H1 (cell line): Measurements from ENCODE around the gene SIGLEC12. TPM values are rescaled to one million over a fixed set of nuclear protein-coding genes. Genes with fewer than 3 reads are reported as not detected.

Experiments used
- CTCF ChIA-PET: fragments of 300-600 bp; sonication (Branson Sonifier 250); formaldehyde crosslinking; loops from one replicate; lab custom pipeline; 2021; ENCODE audit not compliant: partially characterized antibody; lab: Charles Lee
- POLR2A ChIA-PET: fragments of 300-600 bp; sonication (Branson Sonifier 250); formaldehyde crosslinking; loops from one replicate; lab custom pipeline; 2021; ENCODE audit warnings: inconsistent platforms; ENCODE audit not compliant: partially characterized antibody; lab: Charles Lee
- DNase-seq, 2 experiments: peaks; one replicate each; pipeline versions ENCODE4 v3.0.0 to v3.0.0-alpha.2; 2010 to 2022; ENCODE audit warnings: low spot score in 2 of 2, low read depth in 1 of 2, mixed read lengths in 1 of 2
- FAIRE-seq: peaks from 2 replicates; lab custom pipeline; 2011; peaks lifted over from hg19 to GRCh38; lab: Jason Lieb, UNC
- H2AFZ ChIP-seq: 2 replicates; pipeline ENCODE4 v1.8.1; 2012; ENCODE audit warnings: low read length, inconsistent platforms
- H2AK5ac ChIP-seq: 2 replicates; pipeline ENCODE4 v1.6.1; 2013; ENCODE audit warnings: low read depth, low read length
- H2BK120ac ChIP-seq: replicated peaks from 2 replicates; pipeline ENCODE3; 2013; ENCODE audit warnings: low read depth, low read length, inconsistent platforms
- H2BK12ac ChIP-seq: 2 replicates; pipeline ENCODE4 v1.6.1; 2013; ENCODE audit warnings: low read depth, low read length
- H2BK15ac ChIP-seq: 2 replicates; pipeline ENCODE4 v1.6.1; 2013; ENCODE audit warnings: low read length
- H2BK20ac ChIP-seq: 2 replicates; pipeline ENCODE4 v1.6.1; 2013; ENCODE audit warnings: low read length
- H2BK5ac ChIP-seq: 2 replicates; pipeline ENCODE4 v1.6.1; 2013; ENCODE audit warnings: low read depth, low read length
- H3K14ac ChIP-seq: 2 replicates; pipeline ENCODE4 v1.6.1; 2013; ENCODE audit warnings: inconsistent platforms; ENCODE audit not compliant: insufficient read length
- H3K18ac ChIP-seq: 2 replicates; pipeline ENCODE4 v1.6.1; 2013; ENCODE audit warnings: low read length; ENCODE audit errors: extremely low read depth
- H3K23ac ChIP-seq: 2 replicates; pipeline ENCODE4 v1.6.1; 2013; ENCODE audit warnings: inconsistent platforms; ENCODE audit not compliant: insufficient read length
- H3K23me2 ChIP-seq: 2 replicates; pipeline ENCODE4 v1.6.1; 2013; ENCODE audit warnings: low read depth, low read length
- H3K27ac ChIP-seq: 2 replicates; pipeline ENCODE4 v1.6.1; 2011; ENCODE audit warnings: low read depth, low read length, inconsistent platforms
- H3K27me3 ChIP-seq, 4 experiments: replicated peaks in 1 of 4; 1 replicate in 1 of 4; 2 replicates in 3 of 4; pipeline versions ENCODE4 v1.6.1 to v1.8.1; 2011 to 2013; ENCODE audit warnings: low read length in 3 of 4, mild to moderate bottlenecking in 3 of 4, inconsistent platforms in 2 of 4, mixed read lengths in 2 of 4, moderate library complexity in 1 of 4; ENCODE audit not compliant: control insufficient read depth in 3 of 4, insufficient read depth in 3 of 4; ENCODE audit errors: extremely low read depth in 1 of 4
- H3K36me3 ChIP-seq, 4 experiments: 2 replicates each; pipeline versions ENCODE4 v1.6.1 to v1.8.1; 2011 to 2013; ENCODE audit warnings: mild to moderate bottlenecking in 4 of 4, low read length in 3 of 4, moderate library complexity in 2 of 4, control low read depth in 1 of 4, inconsistent platforms in 1 of 4; ENCODE audit not compliant: insufficient read depth in 4 of 4, control insufficient read depth in 2 of 4
- H3K4ac ChIP-seq: replicated peaks from 2 replicates; pipeline ENCODE3; 2013; ENCODE audit warnings: low read length, low read depth, mixed read lengths, inconsistent platforms; ENCODE audit not compliant: insufficient read length
- H3K4me1 ChIP-seq, 4 experiments: replicated peaks in 1 of 4; 1 replicate in 1 of 4; 2 replicates in 3 of 4; pipeline versions ENCODE4 v1.6.1 to v1.8.1; 2011 to 2013; ENCODE audit warnings: low read length in 3 of 4, inconsistent platforms in 2 of 4, mixed read lengths in 1 of 4; ENCODE audit not compliant: insufficient read depth in 4 of 4, control insufficient read depth in 3 of 4
- H3K4me2 ChIP-seq, 2 experiments: 2 replicates each; pipeline versions ENCODE4 v1.6.1 to v1.8.1; 2011 to 2013; ENCODE audit warnings: low read depth in 2 of 2, low read length in 2 of 2, control low read depth in 1 of 2, inconsistent platforms in 1 of 2, mild to moderate bottlenecking in 1 of 2; ENCODE audit not compliant: insufficient read depth in 1 of 2
- H3K4me3 ChIP-seq, 4 experiments: fragments of 200-600, 300-600 bp in 1 of 4; sonication (generic), shearing (Covaris generic), sonication (Bioruptor Twin) in 1 of 4; 2 replicates each; pipeline versions ENCODE4 v1.5.1 to v1.8.1; 2011 to 2016; ENCODE audit warnings: low read length in 4 of 4, low read depth in 3 of 4, control low read depth in 2 of 4, inconsistent platforms in 2 of 4, mild to moderate bottlenecking in 2 of 4, mixed read lengths in 1 of 4, moderate library complexity in 1 of 4; ENCODE audit not compliant: insufficient read depth in 2 of 4; ENCODE audit errors: extremely low read depth in 1 of 4
- H3K56ac ChIP-seq: replicated peaks from 2 replicates; pipeline ENCODE3; 2013; ENCODE audit warnings: low read depth, mild to moderate bottlenecking, mixed read lengths, low read length, inconsistent platforms; ENCODE audit not compliant: insufficient read length
- H3K79me1 ChIP-seq: 2 replicates; pipeline ENCODE4 v1.6.1; 2013; ENCODE audit warnings: low read depth, low read length, control low read depth
- H3K79me2 ChIP-seq, 2 experiments: 2 replicates each; pipeline versions ENCODE4 v1.6.1 to v1.8.1; 2012 to 2013; ENCODE audit warnings: low read length in 2 of 2, mild to moderate bottlenecking in 2 of 2, inconsistent platforms in 1 of 2; ENCODE audit not compliant: insufficient read depth in 2 of 2, control insufficient read depth in 1 of 2
- H3K9ac ChIP-seq, 4 experiments: replicated peaks in 1 of 4; 1 replicate in 1 of 4; 2 replicates in 3 of 4; pipeline versions ENCODE4 v1.6.1 to v1.8.1; 2011 to 2013; ENCODE audit warnings: low read depth in 3 of 4, low read length in 3 of 4, control low read depth in 2 of 4, mild to moderate bottlenecking in 2 of 4, moderate library complexity in 2 of 4, inconsistent platforms in 1 of 4; ENCODE audit errors: extremely low read depth in 1 of 4
- H3K9me3 ChIP-seq, 2 experiments: 2 replicates each; pipeline versions ENCODE4 v1.6.1 to v1.8.1; 2012 to 2013; ENCODE audit warnings: mild to moderate bottlenecking in 2 of 2, moderate library complexity in 2 of 2, control low read depth in 1 of 2, inconsistent platforms in 1 of 2, low read depth in 1 of 2, low read length in 1 of 2, mixed read lengths in 1 of 2; ENCODE audit not compliant: insufficient read depth in 2 of 2
- H4K20me1 ChIP-seq, 2 experiments: replicated peaks in 1 of 2; 2 replicates each; pipeline versions ENCODE3 to v1.8.1; 2011 to 2013; ENCODE audit warnings: inconsistent platforms in 2 of 2, low read length in 2 of 2, mild to moderate bottlenecking in 1 of 2; ENCODE audit not compliant: insufficient read depth in 2 of 2, control insufficient read depth in 1 of 2
- H4K5ac ChIP-seq: 2 replicates; pipeline ENCODE4 v1.6.1; 2013; ENCODE audit warnings: low read length, low read depth, mixed read lengths, inconsistent platforms; ENCODE audit not compliant: insufficient read length
- H4K8ac ChIP-seq: 2 replicates; pipeline ENCODE4 v1.8.0; 2013; ENCODE audit warnings: mild to moderate bottlenecking, moderate library complexity, low read length, inconsistent platforms; ENCODE audit not compliant: insufficient read depth; ENCODE audit errors: extremely low read depth
- H4K91ac ChIP-seq: replicated peaks from 2 replicates; pipeline ENCODE3; 2013; ENCODE audit warnings: low read length, mixed read lengths, inconsistent platforms; ENCODE audit not compliant: insufficient read length
- CEBPB ChIP-seq: IDR thresholded peaks from 2 replicates; pipeline ENCODE4 v1.6.1; 2012; ENCODE audit warnings: low read depth, low read length
- WGBS, 2 experiments: shearing (Covaris generic) in 1 of 2; methylation state at CpG; one replicate each; pipeline versions ENCODE4 v1.1.6 to v1.1.7; 2013 to 2015; ENCODE audit warnings: low lambda C conversion rate in 2 of 2, mixed read lengths in 2 of 2, inconsistent platforms in 1 of 2, low coverage in 1 of 2, missing lambda C conversion rate in 1 of 2; ENCODE audit not compliant: insufficient replicate concordance in 2 of 2, insufficient coverage in 1 of 2, insufficient read length in 1 of 2; ENCODE audit errors: extremely low coverage in 1 of 2, missing lambda C conversion rate in 1 of 2; 5-methylcytosine and 5-hydroxymethylcytosine counted together
- polyA plus RNA-seq, 7 experiments: library from polyadenylated mRNA; depleted of rRNA in 3 of 7; stranded (reverse) in 5 of 7; unstranded in 2 of 7; fragments of >200 nt in 5 of 7; fragments of 200-250 nt in 2 of 7; gene quantifications; 1 replicate in 5 of 7; 2 replicates in 1 of 7; 4 replicates in 1 of 7; pipeline versions ENCODE4 v1.2.1 to v1.2.3, GENCODE V29; 2011 to 2013; ENCODE audit warnings: missing spikeins in 2 of 7, mixed read lengths in 2 of 7
- total RNA-seq: library from RNA; stranded (reverse); fragmentation: NEBNext Ultra II Directional; extraction: Animal tissue kit (Norgen Biotek cat#: 25700); gene quantifications from 2 replicates; pipeline ENCODE4 v1.2.1, GENCODE V29; 2021

The SIGLEC12 gene
- total and polyA plus RNA-seq, 2 of the 8 experiments (the other 6 are each of a cell fraction or from before 2014, with no cell fraction given): not detected

GRCh38 chr19:51505904-51506303, 4.3 kb upstream of the SIGLEC12 start:
- Histone ChIP-seq H4K8ac (no peak overlapping the region), H3K4me1 (no peaks in the 10 kb centered on the region), H3K9me3 (peaks cover 67 to 82% of the 10 kb centered on the region in 2 experiments), H4K91ac (no peak overlapping the region), H3K56ac (no peak overlapping the region), H2BK5ac (no peak overlapping the region), H2BK12ac (no peak overlapping the region), H3K23me2 (no peaks in the 10 kb centered on the region), H3K27me3 (no peaks in the 10 kb centered on the region), H2AFZ (no peak overlapping the region), H3K23ac (no peak overlapping the region), H3K4me2 (no peak overlapping the region), H2BK120ac (no peak overlapping the region), H3K79me2 (no peaks in the 10 kb centered on the region), H2AK5ac (no peak overlapping the region), H3K27ac (no peak overlapping the region), H2BK20ac (no peak overlapping the region), H3K14ac (no peak overlapping the region), H3K79me1 (no peaks in the 10 kb centered on the region), H4K20me1 (no peaks in the 10 kb centered on the region), H2BK15ac (no peak overlapping the region), H3K9ac (no peak overlapping the region), H3K18ac (no peak overlapping the region), H3K4ac (no peak overlapping the region), H3K36me3 (no peaks in the 10 kb centered on the region), H3K4me3 (no peak overlapping the region), H4K5ac (no peak overlapping the region)
- DNase-seq: no peak
- FAIRE-seq: no peak
- 39% methylated on average over 3 of the region's 3 CpGs; no CpG with 5 or more reads in 1 of the 2 experiments for WGBS, 2 experiments
- ChIA-PET CTCF (interaction anchor here (0.6 to 1.7 kb wide), 5 partner anchors 8 to 84 kb away, joined by 3 to 5 read pairs (median 3); no protein-coding TSS in a partner anchor), POLR2A (no interaction called here)
- no peak for TF ChIP-seq CEBPB
